SK-N-SH (cell line): ENCODE data around the gene CCL17. TPM values are rescaled to one million over a fixed set of nuclear protein-coding genes. Genes with fewer than 3 reads are reported as not detected.

Source experiments
- CTCF ChIA-PET: fragments of 300-600, 350-600 bp; formaldehyde crosslinking; extraction: SDS; loops from one replicate; lab custom pipeline; 2021; lab: Yijun Ruan, JAX
- POLR2A ChIA-PET: fragments of 350-600 bp; sonication (Branson Sonifier 250); formaldehyde crosslinking; extraction: SDS; loops from one replicate; lab custom pipeline; 2020; ENCODE audit warnings: antibody characterized with exemption, inconsistent platforms; lab: Yijun Ruan, JAX
- DNase-seq: peaks from one replicate; pipeline ENCODE4 v3.0.0; 2012
- H2AFZ ChIP-seq: fragments of 200-600 bp; sonication (generic); 2 replicates; pipeline ENCODE4 v1.8.1; 2016; ENCODE audit warnings: antibody characterized with exemption, mild to moderate bottlenecking, low read depth
- H3F3A ChIP-seq: fragments of 200-600 bp; sonication (generic); replicated peaks from 2 replicates; pipeline ENCODE3; 2016; ENCODE audit warnings: antibody characterized with exemption, mild to moderate bottlenecking; ENCODE audit not compliant: insufficient read depth
- H3K27ac ChIP-seq, 2 experiments: fragments of 200-500 bp in 1 of 2; fragments of 200-600 bp in 1 of 2; sonication (Bioruptor generic) in 1 of 2; sonication (generic), shearing (Covaris generic) in 1 of 2; 2 replicates each; pipeline versions ENCODE4 v1.5.1 to v1.6.1; 2014 to 2016; ENCODE audit warnings: low read depth in 2 of 2, inconsistent platforms in 1 of 2, low read length in 1 of 2, mild to moderate bottlenecking in 1 of 2, mixed read lengths in 1 of 2
- H3K27me3 ChIP-seq: fragments of 200-600 bp; sonication (generic), shearing (Covaris generic); 2 replicates; pipeline ENCODE4 v1.6.1; 2016; ENCODE audit warnings: mixed run types; ENCODE audit not compliant: insufficient read depth
- H3K36me3 ChIP-seq, 2 experiments: fragments of 200-500 bp in 1 of 2; fragments of 200-600 bp in 1 of 2; sonication (Bioruptor generic) in 1 of 2; sonication (generic) in 1 of 2; replicated peaks in 1 of 2; 2 replicates each; pipeline versions ENCODE3 to v1.5.1; 2014 to 2016; ENCODE audit warnings: low read length in 1 of 2, mild to moderate bottlenecking in 1 of 2; ENCODE audit not compliant: insufficient read depth in 2 of 2, control insufficient read depth in 1 of 2
- H3K4me1 ChIP-seq, 2 experiments: fragments of 200-500 bp in 1 of 2; fragments of 200-600 bp in 1 of 2; sonication (Bioruptor generic) in 1 of 2; sonication (generic), shearing (Covaris generic) in 1 of 2; 2 replicates each; pipeline versions ENCODE4 v1.5.1 to v1.6.1; 2014 to 2016; ENCODE audit warnings: low read depth in 1 of 2, low read length in 1 of 2, mixed run types in 1 of 2; ENCODE audit not compliant: insufficient read depth in 2 of 2, control insufficient read depth in 1 of 2
- H3K4me2 ChIP-seq: fragments of 200-600 bp; sonication (generic), shearing (Covaris generic); 2 replicates; pipeline ENCODE4 v1.6.1; 2017; ENCODE audit warnings: mixed run types
- H3K4me3 ChIP-seq, 2 experiments: fragments of 200-500 bp in 1 of 2; fragments of 200-600 bp in 1 of 2; sonication (Bioruptor generic) in 1 of 2; sonication (generic), shearing (Covaris generic) in 1 of 2; 2 replicates each; pipeline versions ENCODE4 v1.5.1 to v1.8.1; 2014 to 2016; ENCODE audit warnings: low read depth in 2 of 2, inconsistent platforms in 1 of 2, low read length in 1 of 2, mild to moderate bottlenecking in 1 of 2, mixed read lengths in 1 of 2, moderate library complexity in 1 of 2
- H3K79me2 ChIP-seq: fragments of 200-600 bp; sonication (generic); 2 replicates; pipeline ENCODE4 v1.8.1; 2017; ENCODE audit warnings: mild to moderate bottlenecking; ENCODE audit not compliant: insufficient read depth
- H3K9ac ChIP-seq: fragments of 200-600 bp; sonication (generic); 2 replicates; pipeline ENCODE4 v1.6.1; 2017; ENCODE audit warnings: mixed run types
- H3K9me2 ChIP-seq: fragments of 200-600 bp; sonication (generic); 2 replicates; pipeline ENCODE4 v1.6.1; 2017; ENCODE audit warnings: mixed run types
- H3K9me3 ChIP-seq: fragments of 200-600 bp; sonication (generic); 2 replicates; pipeline ENCODE4 v1.6.1; 2017; ENCODE audit warnings: mixed run types, mild to moderate bottlenecking, moderate library complexity
- H4K20me1 ChIP-seq: fragments of 200-600 bp; sonication (generic); 2 replicates; pipeline ENCODE4 v1.6.1; 2017; ENCODE audit warnings: mild to moderate bottlenecking, mixed run types; ENCODE audit not compliant: insufficient read depth
- CHD2 ChIP-seq: fragments of 150-350 bp; IDR thresholded peaks from 2 replicates; pipeline ENCODE4 v1.6.1; 2018; ENCODE audit warnings: low read length; ENCODE audit not compliant: partially characterized antibody
- EP300 ChIP-seq, 2 experiments: IDR thresholded peaks; 2 replicates each; pipeline versions ENCODE4 v1.4.0 to v1.6.1; 2012; ENCODE audit warnings: borderline replicate concordance in 1 of 2, low read depth in 1 of 2, low read length in 1 of 2
- FOXJ3 ChIP-seq: sonication (generic); formaldehyde crosslinking; IDR thresholded peaks from 2 replicates; pipeline ENCODE4 v1.5.1; 2020; ENCODE audit warnings: mild to moderate bottlenecking, missing genetic modification reagents
- FOXM1 ChIP-seq: IDR thresholded peaks from 2 replicates; pipeline ENCODE4 v1.4.0; 2012; ENCODE audit warnings: low read depth, mild to moderate bottlenecking
- IRF3 ChIP-seq: fragments of 150-350 bp; IDR thresholded peaks from 2 replicates; pipeline ENCODE4 v1.6.1; 2016; ENCODE audit warnings: mild to moderate bottlenecking, low read depth, low read length
- MEF2A ChIP-seq: IDR thresholded peaks from 2 replicates; pipeline ENCODE4 v1.4.0; 2012; ENCODE audit warnings: low read depth, borderline replicate concordance
- MXI1 ChIP-seq: IDR thresholded peaks from 2 replicates; pipeline ENCODE4 v1.6.1; 2012; ENCODE audit warnings: mild to moderate bottlenecking, low read depth, low read length, improper control_type of control experiment
- NFIC ChIP-seq: IDR thresholded peaks from 2 replicates; pipeline ENCODE4 v1.4.0; 2012; ENCODE audit warnings: borderline replicate concordance
- RAD21 ChIP-seq: IDR thresholded peaks from 2 replicates; pipeline ENCODE4 v1.6.1; 2012; ENCODE audit warnings: mild to moderate bottlenecking, low read length
- REST ChIP-seq: IDR thresholded peaks from 2 replicates; pipeline ENCODE4 v1.6.1; 2012; ENCODE audit warnings: mild to moderate bottlenecking, low read depth, low read length, moderate library complexity
- TAF1 ChIP-seq: IDR thresholded peaks from 2 replicates; pipeline ENCODE4 v1.6.1; 2012; ENCODE audit warnings: low read depth, mild to moderate bottlenecking, low read length, moderate library complexity, borderline replicate concordance
- TEAD4 ChIP-seq: IDR thresholded peaks from 2 replicates; pipeline ENCODE4 v1.4.0; 2012; ENCODE audit warnings: mild to moderate bottlenecking, borderline replicate concordance; ENCODE audit not compliant: insufficient read depth
- USF1 ChIP-seq: IDR thresholded peaks from 2 replicates; pipeline ENCODE4 v1.4.0; 2012; ENCODE audit warnings: low read depth, borderline replicate concordance
- WGBS: methylation state at CpG from one replicate; pipeline ENCODE4 v1.1.6; 2017; ENCODE audit warnings: low lambda C conversion rate; 5-methylcytosine and 5-hydroxymethylcytosine counted together
- polyA plus RNA-seq, 3 experiments: library from polyadenylated mRNA; depleted of rRNA; stranded (reverse); fragments of >200 nt; gene quantifications; 2 replicates each; pipeline ENCODE4 v1.2.3, GENCODE V29; 2012

CCL17 gene
- polyA plus RNA-seq, 1 of the 3 experiments (the other 2 are of a cell fraction): not detected

GRCh38 chr16:57392694-57393093 lies 11.9 kb upstream of the CCL17 start (continued):
- no peak for TF ChIP-seq REST
- TF ChIP-seq FOXM1: no peak
- TF ChIP-seq TAF1: no peak
- TF ChIP-seq RAD21: no peak
- no peak for TF ChIP-seq IRF3
- TF ChIP-seq EP300 (IDR thresholded peaks at IDR 0.05; ENCODE audit: borderline replicate concordance in 1 of 2, low read depth in 1 of 2, low read length in 1 of 2): no peak
- TF ChIP-seq, all 33 proteins: peak for 0

GRCh38 chr16:57394444-57394843 lies 10.1 kb upstream of the CCL17 start:
- no peak overlapping the region for H2AFZ ChIP-seq
- ChIA-PET POLR2A (no interaction called here), CTCF (interaction anchor here (1.2 to 1.7 kb wide), 4 partner anchors 22 to 93 kb away, joined by 3 to 7 read pairs (median 4); no protein-coding TSS in a partner anchor)
- no peak overlapping the region for H3K9ac ChIP-seq
- no peaks in the 10 kb centered on the region for H3K27me3 ChIP-seq
- no peak overlapping the region for H3K27ac ChIP-seq
- no peaks in the 10 kb centered on the region for H4K20me1 ChIP-seq
- H3K4me2 ChIP-seq: no peak overlapping the region
- H3K9me3 ChIP-seq: no peaks in the 10 kb centered on the region
- H3K36me3 ChIP-seq: no peaks in the 10 kb centered on the region
- no peaks in the 10 kb centered on the region for H3K9me2 ChIP-seq
- TF ChIP-seq TAF1 (no peak), NFIC (0 out of 2 replicates have a peak, but pooled peaks have one; percentile 26), FOXJ3 (CRISPR knock-in tag) (no peak), MEF2A (no peak)
- TF ChIP-seq, all 33 proteins: peak for 1
- H3K4me1 ChIP-seq: no peaks in the 10 kb centered on the region
- DNase-seq: no peak
- no peaks in the 10 kb centered on the region for H3F3A ChIP-seq
- H3K4me3 ChIP-seq: no peak overlapping the region
- H3K79me2 ChIP-seq: no peaks in the 10 kb centered on the region
- 51% methylated on average over 6 of the region's 7 CpGs for WGBS

GRCh38 chr16:57395026-57395425 lies 9.5 kb upstream of the CCL17 start:
- POLR2A ChIA-PET: no interaction called here
- H3K27ac ChIP-seq: no peak overlapping the region
- no peaks in the 10 kb centered on the region for H3K4me1 ChIP-seq
- no peaks in the 10 kb centered on the region for H4K20me1 ChIP-seq
- no peaks in the 10 kb centered on the region for H3F3A ChIP-seq
- 62% methylated on average over 5 of the region's 5 CpGs for WGBS
- no peak overlapping the region for H3K9ac ChIP-seq
- H3K36me3 ChIP-seq: no peaks in the 10 kb centered on the region
- CTCF ChIA-PET: interaction anchor here (1.2 to 1.7 kb wide), 4 partner anchors 21 to 94 kb away, joined by 3 to 7 read pairs (median 4); no protein-coding TSS in a partner anchor
- H3K79me2 ChIP-seq: no peaks in the 10 kb centered on the region
- no peak for DNase-seq
- H3K4me2 ChIP-seq: no peak overlapping the region
- no peaks in the 10 kb centered on the region for H3K27me3 ChIP-seq
- no peak overlapping the region for H2AFZ ChIP-seq
- no peaks in the 10 kb centered on the region for H3K9me3 ChIP-seq
- H3K9me2 ChIP-seq: no peaks in the 10 kb centered on the region
- H3K4me3 ChIP-seq: no peak overlapping the region
- TF ChIP-seq NFIC: no peak
- TF ChIP-seq USF1: no peak
- TF ChIP-seq TEAD4: no peak
- no peak for TF ChIP-seq CHD2
- TF ChIP-seq REST: no peak
- no peak for TF ChIP-seq FOXJ3 (CRISPR knock-in tag)
- no peak for TF ChIP-seq MXI1
